Activated B cell treated with CpG ODN at 0.5 μM for 24 hours (primary cell): Measurements from ENCODE around the gene PHYHD1. TPM values are rescaled to one million over a fixed set of nuclear protein-coding genes. Genes with fewer than 3 reads are reported as not detected.

ENCODE experiments used
- ATAC-seq: fragments of 200-7000 bp; cut with Tn5 transposase; one replicate; pipeline ENCODE4 v1.10.0; 2021; ENCODE audit warnings: low read depth, mild to moderate bottlenecking, moderate library complexity
- CTCF ChIA-PET: fragments of 350-600 bp; sonication (Branson Sonifier 250); formaldehyde crosslinking; loops from one replicate; lab custom pipeline; 2021; ENCODE audit warnings: antibody characterized with exemption; lab: Charles Lee
- POLR2A ChIA-PET: fragments of 350-600 bp; sonication (Branson Sonifier 250); formaldehyde crosslinking; loops from one replicate; lab custom pipeline; 2021; ENCODE audit warnings: antibody characterized with exemption; lab: Charles Lee
- DNase-seq: peaks from one replicate; pipeline ENCODE4 v3.0.0; 2022
- H3K27ac Mint-ChIP-seq: one replicate; pipeline ENCODE4 v1.8.0; 2020; ENCODE audit warnings: mixed read lengths
- H3K27me3 Mint-ChIP-seq: one replicate; pipeline ENCODE4 v1.8.0; 2021; ENCODE audit warnings: mixed read lengths
- H3K36me3 Mint-ChIP-seq: one replicate; pipeline ENCODE4 v1.8.0; 2021; ENCODE audit warnings: low read depth, mixed read lengths
- H3K4me1 Mint-ChIP-seq: one replicate; pipeline ENCODE4 v1.8.0; 2021; ENCODE audit warnings: mixed read lengths
- H3K4me3 Mint-ChIP-seq: one replicate; pipeline ENCODE4 v1.8.0; 2020; ENCODE audit warnings: mild to moderate bottlenecking, mixed read lengths
- H3K9me3 Mint-ChIP-seq: one replicate; pipeline ENCODE4 v1.8.0; 2020; ENCODE audit warnings: mixed read lengths
- CTCF ChIP-seq: fragments of 200-600 bp; IDR thresholded peaks from one replicate; pipeline ENCODE4 v1.8.0; 2022; ENCODE audit warnings: antibody characterized with exemption, mild to moderate bottlenecking
- intact Hi-C: fragments of 100-400 bp; cut with micrococcal nuclease; formaldehyde crosslinking; loops from one replicate; pipeline ENCODE4 v1.15.1; 2024
- total RNA-seq: library from RNA; stranded (reverse); gene quantifications from 2 replicates; pipeline ENCODE4 v1.2.3, GENCODE V29; 2022

PHYHD1 gene
- total RNA-seq, 1 donor from 2014 or later, result 0.86 TPM

DNA sequence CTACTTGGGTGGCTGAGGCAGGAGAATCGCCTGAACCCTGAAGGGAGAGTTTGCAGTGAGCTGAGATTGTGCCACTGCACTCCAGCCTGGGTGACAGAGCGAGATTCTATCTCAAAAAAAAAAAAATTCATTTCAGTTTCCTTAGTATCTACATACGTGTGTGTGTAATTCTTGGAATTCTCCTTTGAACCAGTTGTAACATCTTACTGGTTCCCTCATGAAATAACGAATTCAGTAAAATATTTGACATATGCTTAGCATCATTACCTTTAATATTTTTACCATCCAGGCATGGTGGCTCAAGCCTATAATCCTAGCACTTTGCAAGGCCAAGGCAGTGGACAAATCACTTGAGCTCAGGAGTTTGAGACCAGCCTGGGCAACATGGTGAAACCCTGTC, 8.8 kb downstream of the PHYHD1 start:
- Mint-ChIP-seq H3K4me1 (peaks cover 5% of the 10 kb centered on the region), H3K36me3 (no peaks in the 10 kb centered on the region), H3K4me3 (no peak overlapping the region), H3K27ac (no peak overlapping the region), H3K9me3 (no peaks in the 10 kb centered on the region), H3K27me3 (no peaks in the 10 kb centered on the region)
- intact Hi-C loops, result loop anchor here (2.0 to 5.0 kb wide), 3 partner anchors 47 to 632 kb away; partner anchors contain the start of genes KYAT1 and LRRC8A
- ChIA-PET CTCF (interaction anchor here (0.5 to 4.8 kb wide), 8 partner anchors 48 to 281 kb away, joined by 3 to 69 read pairs (median 6); partner anchors contain the start of genes KYAT1, LRRC8A and SPOUT1), POLR2A (interaction anchor here (0.5 kb wide), 1 partner anchor 1650 kb away, joined by 3 read pairs; the partner anchor contains the start of gene FUBP3)
- TF ChIP-seq CTCF, result no peak
- no peak for ATAC-seq
- DNase-seq, result no peak

GRCh38 chr9:128933731-128934130, 12.9 kb downstream of the PHYHD1 start:
- ChIA-PET POLR2A (no interaction called here), CTCF (interaction anchor here (1.1 kb wide), 1 partner anchor 9 kb away, joined by 3 read pairs; no protein-coding TSS in a partner anchor)
- H3K36me3 Mint-ChIP-seq, result no peaks in the 10 kb centered on the region
- intact Hi-C loops, result no loop called here
- no peak overlapping the region for H3K4me3 Mint-ChIP-seq
- ATAC-seq (no peak), DNase-seq (no peak)
- no peak overlapping the region for H3K27ac Mint-ChIP-seq
- H3K9me3 Mint-ChIP-seq, result no peaks in the 10 kb centered on the region
- H3K4me1 Mint-ChIP-seq, result no peaks in the 10 kb centered on the region
- H3K27me3 Mint-ChIP-seq, result no peaks in the 10 kb centered on the region
- no peak for TF ChIP-seq CTCF

DNA sequence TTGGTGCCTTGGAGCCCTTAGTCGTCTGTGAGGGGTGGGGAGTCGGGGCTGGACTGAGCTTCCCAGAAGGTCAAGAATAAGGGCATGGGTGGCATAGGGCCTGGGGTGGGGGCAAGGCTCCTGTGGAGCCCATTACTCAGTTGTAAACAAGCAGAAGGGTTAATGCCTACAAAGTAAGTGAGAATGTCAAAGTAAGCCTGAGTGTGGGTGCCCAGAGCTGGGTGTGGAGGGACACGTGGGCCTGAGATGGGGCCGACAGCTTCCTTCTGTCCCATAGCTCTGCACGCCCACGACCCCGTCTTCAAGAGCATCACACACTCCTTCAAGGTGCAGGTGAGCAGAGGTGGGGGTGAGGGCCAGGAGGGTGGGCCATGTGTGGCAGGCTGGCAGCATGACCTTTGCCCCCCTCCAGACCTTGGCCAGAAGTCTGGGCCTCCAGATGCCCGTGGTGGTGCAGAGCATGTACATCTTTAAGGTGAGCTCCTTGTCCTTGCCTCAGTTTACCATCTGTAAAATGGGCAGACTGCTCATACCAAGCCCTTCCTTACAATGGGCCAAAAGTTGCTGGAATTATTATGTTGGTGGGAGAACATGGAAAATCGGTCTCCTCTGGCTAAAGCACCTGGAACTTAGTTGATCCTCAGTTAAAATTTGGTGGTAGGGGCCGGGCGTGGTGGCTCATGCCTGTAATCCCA, 15.5 kb downstream of the PHYHD1 start:
- POLR2A ChIA-PET, result no interaction called here
- no peak overlapping the region for H3K4me3 Mint-ChIP-seq
- no peaks in the 10 kb centered on the region for H3K27me3 Mint-ChIP-seq
- no peaks in the 10 kb centered on the region for H3K4me1 Mint-ChIP-seq
- DNase-seq, result no peak
- intact Hi-C loops, result no loop called here
- no peak overlapping the region for H3K27ac Mint-ChIP-seq
- no peaks in the 10 kb centered on the region for H3K9me3 Mint-ChIP-seq
- no peaks in the 10 kb centered on the region for H3K36me3 Mint-ChIP-seq
- ATAC-seq, result no peak
- CTCF ChIA-PET, result interaction anchor here (0.8 kb wide), 1 partner anchor 9 kb away, joined by 3 read pairs; no protein-coding TSS in a partner anchor
- no peak for TF ChIP-seq CTCF

GRCh38 chr9:128937310-128938165, 16.8 kb downstream of the PHYHD1 start:
- ChIA-PET POLR2A (interaction anchor here (0.6 kb wide), 2 partner anchors 12 to 304 kb away, joined by 3 to 8 read pairs; no protein-coding TSS in a partner anchor), CTCF (interaction anchor here (1.2 kb wide), 1 partner anchor 9 kb away, joined by 5 read pairs; no protein-coding TSS in a partner anchor)
- DNase-seq, result no peak
- H3K4me3 Mint-ChIP-seq, result no peak overlapping the region
- no peak overlapping the region for H3K27ac Mint-ChIP-seq
- H3K4me1 Mint-ChIP-seq, result no peaks in the 10 kb centered on the region
- intact Hi-C loops, result no loop called here
- ATAC-seq, result no peak
- H3K36me3 Mint-ChIP-seq, result no peaks in the 10 kb centered on the region
- no peaks in the 10 kb centered on the region for H3K27me3 Mint-ChIP-seq
- H3K9me3 Mint-ChIP-seq, result no peaks in the 10 kb centered on the region
- no peak for TF ChIP-seq CTCF
